IMR-90 (cell line): Measurements from ENCODE around the gene RAB2B. TPM values are rescaled to one million over a fixed set of nuclear protein-coding genes. Genes with fewer than 3 reads are reported as not detected.

Experiments
- CTCF ChIP-seq: conservative IDR thresholded peaks from 2 replicates; pipeline ENCODE4 v1.5.1; 2012; ENCODE audit warnings: mild to moderate bottlenecking, low read depth, low read length, improper control_type of control experiment
- MAZ ChIP-seq: IDR thresholded peaks from 2 replicates; pipeline ENCODE4 v1.6.1; 2012; ENCODE audit warnings: low read depth, mild to moderate bottlenecking, low read length, improper control_type of control experiment, moderate library complexity, borderline replicate concordance
- RAD21 ChIP-seq: IDR thresholded peaks from 2 replicates; pipeline ENCODE4 v1.6.1; 2012; ENCODE audit warnings: low read length, improper control_type of control experiment
- polyA plus RNA-seq, 3 experiments: library from polyadenylated mRNA; depleted of rRNA; stranded (reverse); fragments of >200 nt; gene quantifications; 2 replicates each; pipeline ENCODE4 v1.2.3, GENCODE V29; 2012; ENCODE audit warnings: low replicate concordance in 1 of 3
- total RNA-seq: library from RNA; depleted of rRNA; stranded (reverse); fragments of >200 nt; gene quantifications from 2 replicates; pipeline ENCODE4 v1.2.3, GENCODE V29; 2012

RAB2B gene
- total and polyA plus RNA-seq, 2 of the 4 experiments (the other 2 are of a cell fraction), result 17.1 to 26.2 TPM

- TF ChIP-seq CTCF (no peak), MAZ (no peak), RAD21 (no peak)
These were observed 9.1 kb downstream of the RAB2B start (continued) for GRCh38 chr14:21467616-21468015.
